HCT116 (cell line): ENCODE data around the gene TBC1D2B. TPM values are rescaled to one million over a fixed set of nuclear protein-coding genes. Genes with fewer than 3 reads are reported as not detected.

Experiments
- ATAC-seq: fragments of 200-7000 bp; cut with Tn5 transposase; 2 replicates; pipeline ENCODE4 v1.9.1; 2020; ENCODE audit warnings: mild to moderate bottlenecking, moderate library complexity
- BruUV-seq: library from RNA; stranded (reverse); fragments of 400-500 nt; replicated peaks from 2 replicates; lab custom pipeline; 2021; lab: Mats Ljungman, UMichigan
- CTCF ChIA-PET: fragments of 300-600 bp; sonication (Branson Sonifier 250); formaldehyde crosslinking; loops from one replicate; lab custom pipeline; 2021; ENCODE audit warnings: antibody characterized with exemption; lab: Charles Lee
- POLR2A ChIA-PET: fragments of 300-600, 350-600 bp; sonication (Branson Sonifier 250); formaldehyde crosslinking; loops from one replicate; lab custom pipeline; 2021; ENCODE audit warnings: antibody characterized with exemption; lab: Charles Lee
- RAD21 ChIA-PET, 2 experiments: fragments of 300-600 bp; sonication (Branson Sonifier 250); formaldehyde crosslinking; loops; one replicate each; lab custom pipeline; 2023; ENCODE audit warnings: low total read pairs in 2 of 2; ENCODE audit not compliant: uncharacterized antibody in 2 of 2, unreplicated experiment in 2 of 2, low non-redundant PET in 1 of 2; lab: Charles Lee
- DNase-seq: peaks from one replicate; pipeline ENCODE4 v3.0.0-alpha.2; 2010; ENCODE audit warnings: low read depth, low spot score
- H2AFZ ChIP-seq: fragments of 200-600 bp; shearing (Covaris generic), sonication (generic); 2 replicates; pipeline ENCODE4 v1.6.1; 2017; ENCODE audit warnings: low read depth, mixed run types, mixed read lengths, antibody characterized with exemption, low read length; ENCODE audit not compliant: poor library complexity, severe bottlenecking
- H3K27ac ChIP-seq: 2 replicates; pipeline ENCODE4 v1.5.1; 2012; ENCODE audit warnings: low read depth, low read length
- H3K27me3 ChIP-seq: fragments of 200-600 bp; sonication (generic); 2 replicates; pipeline ENCODE4 v1.6.1; 2016; ENCODE audit warnings: mixed run types, low read length, mixed read lengths; ENCODE audit not compliant: insufficient read depth
- H3K36me3 ChIP-seq, 2 experiments: fragments of 200-500 bp in 1 of 2; fragments of 200-600 bp in 1 of 2; sonication (Bioruptor generic) in 1 of 2; sonication (generic) in 1 of 2; 2 replicates each; pipeline versions ENCODE4 v1.5.1 to v1.6.1; 2014 to 2016; ENCODE audit warnings: low read length in 2 of 2, inconsistent platforms in 1 of 2, mixed read lengths in 1 of 2, mixed run types in 1 of 2; ENCODE audit not compliant: insufficient read depth in 2 of 2, control insufficient read depth in 1 of 2
- H3K4me1 ChIP-seq, 2 experiments: fragments of 200-600 bp in 1 of 2; sonication (generic) in 1 of 2; 2 replicates each; pipeline versions ENCODE4 v1.5.1 to v1.6.1; 2012 to 2017; ENCODE audit warnings: low read length in 2 of 2, inconsistent platforms in 1 of 2, mild to moderate bottlenecking in 1 of 2, mixed read lengths in 1 of 2, mixed run types in 1 of 2, moderate library complexity in 1 of 2; ENCODE audit not compliant: insufficient read depth in 2 of 2, control insufficient read depth in 1 of 2
- H3K4me2 ChIP-seq: fragments of 200-600 bp; sonication (generic); 2 replicates; pipeline ENCODE4 v1.6.1; 2017; ENCODE audit warnings: mixed run types, low read length, mixed read lengths
- H3K4me3 ChIP-seq, 2 experiments: fragments of 200-600 bp in 1 of 2; sonication (generic) in 1 of 2; replicated peaks in 1 of 2; 2 replicates each; pipeline ENCODE4 v1.5.1; 2011 to 2016; ENCODE audit warnings: low read length in 2 of 2, control low read depth in 1 of 2, low read depth in 1 of 2, mild to moderate bottlenecking in 1 of 2, mixed read lengths in 1 of 2, mixed run types in 1 of 2
- H3K79me2 ChIP-seq: fragments of 200-600 bp; sonication (generic); 2 replicates; pipeline ENCODE4 v1.6.1; 2017; ENCODE audit warnings: mild to moderate bottlenecking, mixed run types, low read length, moderate library complexity, mixed read lengths; ENCODE audit not compliant: insufficient read depth
- H3K9ac ChIP-seq: fragments of 200-600 bp; sonication (generic); 2 replicates; pipeline ENCODE4 v1.6.1; 2016; ENCODE audit warnings: low read length, mixed read lengths
- H3K9me2 ChIP-seq: fragments of 200-600 bp; sonication (generic), shearing (Covaris generic); 2 replicates; pipeline ENCODE4 v1.6.1; 2017; ENCODE audit warnings: mixed run types, mild to moderate bottlenecking, moderate library complexity; ENCODE audit not compliant: insufficient read depth
- H3K9me3 ChIP-seq, 2 experiments: fragments of 200-500 bp in 1 of 2; fragments of 200-600 bp in 1 of 2; sonication (Bioruptor generic) in 1 of 2; sonication (generic) in 1 of 2; 2 replicates each; pipeline ENCODE4 v1.6.1; 2014 to 2017; ENCODE audit warnings: low read length in 2 of 2, mixed read lengths in 2 of 2, inconsistent platforms in 1 of 2, low read depth in 1 of 2, mild to moderate bottlenecking in 1 of 2, mixed run types in 1 of 2, moderate library complexity in 1 of 2; ENCODE audit not compliant: control insufficient read depth in 1 of 2, insufficient read depth in 1 of 2
- H4K20me1 ChIP-seq: fragments of 200-600 bp; sonication (generic), shearing (Covaris generic); 2 replicates; pipeline ENCODE4 v1.6.1; 2017; ENCODE audit warnings: mixed run types, mild to moderate bottlenecking, moderate library complexity; ENCODE audit not compliant: insufficient read depth
- CBX3 ChIP-seq: IDR thresholded peaks from 2 replicates; pipeline ENCODE4 v1.6.1; 2012; ENCODE audit warnings: low read depth
- CEBPB ChIP-seq: IDR thresholded peaks from 2 replicates; pipeline ENCODE4 v1.6.1; 2012; ENCODE audit warnings: low read depth
- CTCF ChIP-seq, 3 experiments: fragments of 200-600 bp in 1 of 3; sonication (generic) in 1 of 3; IDR thresholded peaks in 2 of 3; conservative IDR thresholded peaks in 1 of 3; 2 replicates each; pipeline ENCODE4 v1.5.1; 2012 to 2017; ENCODE audit warnings: low read depth in 2 of 3, low read length in 2 of 3, antibody characterized with exemption in 1 of 3, borderline replicate concordance in 1 of 3, control low read depth in 1 of 3, mild to moderate bottlenecking in 1 of 3, mixed read lengths in 1 of 3, mixed run types in 1 of 3, moderate library complexity in 1 of 3; ENCODE audit not compliant: insufficient read depth in 1 of 3
- JUND ChIP-seq: IDR thresholded peaks from 2 replicates; pipeline ENCODE4 v1.6.1; 2012
- POLR2A ChIP-seq: IDR thresholded peaks from 2 replicates; pipeline ENCODE4 v1.7.0; 2011; ENCODE audit warnings: borderline replicate concordance; ENCODE audit not compliant: insufficient read depth, insufficient read length; ENCODE audit errors: extremely low read depth
- POLR2AphosphoS5 ChIP-seq: IDR thresholded peaks from 2 replicates; pipeline ENCODE4 v1.6.1; 2011; ENCODE audit warnings: mild to moderate bottlenecking, low read depth, low read length, moderate library complexity
- SRF ChIP-seq: IDR thresholded peaks from 2 replicates; pipeline ENCODE4 v1.6.1; 2012; ENCODE audit warnings: low read depth
- YY1 ChIP-seq: IDR thresholded peaks from 2 replicates; pipeline ENCODE4 v1.6.1; 2011; ENCODE audit warnings: low read length, low read depth, moderate library complexity, mild to moderate bottlenecking; ENCODE audit not compliant: insufficient replicate concordance; ENCODE audit errors: extremely low read depth
- ZFX ChIP-seq: fragments of 450-650 bp; IDR thresholded peaks from 2 replicates; pipeline ENCODE4 v1.6.1; 2017
- intact Hi-C: fragments of 100-400 bp; cut with micrococcal nuclease; formaldehyde crosslinking; loops from 2 replicates; pipeline ENCODE4 v1.10.0; 2022
- total RNA-seq: library from RNA; stranded (reverse); gene quantifications from one replicate; pipeline ENCODE4 v1.2.1, GENCODE V29; 2021; ENCODE audit not compliant: unreplicated experiment
- TF ChIP-seq, protein P1 (sequence below): IDR thresholded peaks from 2 replicates; pipeline ENCODE4 v1.6.1; 2011; ENCODE audit warnings: mild to moderate bottlenecking, low read length, moderate library complexity; ENCODE audit not compliant: insufficient replicate concordance; ENCODE audit errors: extremely low read depth

TBC1D2B gene
- total RNA-seq, 1 experiment from 2014 or later = 16.6 TPM

GRCh38 chr15:78044407-78045155 lies 32.9 kb downstream of the TBC1D2B start:
- Histone ChIP-seq H3K79me2 (no peaks in the 10 kb centered on the region), H3K4me1 (no peaks in the 10 kb centered on the region), H3K27ac (no peak overlapping the region), H2AFZ (no peak overlapping the region), H3K27me3 (no peaks in the 10 kb centered on the region), H3K9me3 (no peaks in the 10 kb centered on the region), H3K4me2 (no peak overlapping the region), H3K4me3 (no peak overlapping the region), H3K9me2 (no peaks in the 10 kb centered on the region), H4K20me1 (no peaks in the 10 kb centered on the region), H3K9ac (no peak overlapping the region), H3K36me3 (no peaks in the 10 kb centered on the region; a peak in 1 of 4 replicates)
- TF ChIP-seq, protein P1, sequence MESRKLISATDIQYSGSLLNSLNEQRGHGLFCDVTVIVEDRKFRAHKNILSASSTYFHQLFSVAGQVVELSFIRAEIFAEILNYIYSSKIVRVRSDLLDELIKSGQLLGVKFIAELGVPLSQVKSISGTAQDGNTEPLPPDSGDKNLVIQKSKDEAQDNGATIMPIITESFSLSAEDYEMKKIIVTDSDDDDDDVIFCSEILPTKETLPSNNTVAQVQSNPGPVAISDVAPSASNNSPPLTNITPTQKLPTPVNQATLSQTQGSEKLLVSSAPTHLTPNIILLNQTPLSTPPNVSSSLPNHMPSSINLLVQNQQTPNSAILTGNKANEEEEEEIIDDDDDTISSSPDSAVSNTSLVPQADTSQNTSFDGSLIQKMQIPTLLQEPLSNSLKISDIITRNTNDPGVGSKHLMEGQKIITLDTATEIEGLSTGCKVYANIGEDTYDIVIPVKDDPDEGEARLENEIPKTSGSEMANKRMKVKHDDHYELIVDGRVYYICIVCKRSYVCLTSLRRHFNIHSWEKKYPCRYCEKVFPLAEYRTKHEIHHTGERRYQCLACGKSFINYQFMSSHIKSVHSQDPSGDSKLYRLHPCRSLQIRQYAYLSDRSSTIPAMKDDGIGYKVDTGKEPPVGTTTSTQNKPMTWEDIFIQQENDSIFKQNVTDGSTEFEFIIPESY = no peak
- TF ChIP-seq JUND (no peak), POLR2AphosphoS5 (no peak), POLR2A (no peak), ZFX (no peak), CBX3 (no peak)
- ATAC-seq (no peak), DNase-seq (no peak)
- ChIA-PET RAD21 (no interaction called here), CTCF (no interaction called here), POLR2A (no interaction called here)
- BruUV-seq = no TSS peak
- intact Hi-C loops = no loop called here

DNA sequence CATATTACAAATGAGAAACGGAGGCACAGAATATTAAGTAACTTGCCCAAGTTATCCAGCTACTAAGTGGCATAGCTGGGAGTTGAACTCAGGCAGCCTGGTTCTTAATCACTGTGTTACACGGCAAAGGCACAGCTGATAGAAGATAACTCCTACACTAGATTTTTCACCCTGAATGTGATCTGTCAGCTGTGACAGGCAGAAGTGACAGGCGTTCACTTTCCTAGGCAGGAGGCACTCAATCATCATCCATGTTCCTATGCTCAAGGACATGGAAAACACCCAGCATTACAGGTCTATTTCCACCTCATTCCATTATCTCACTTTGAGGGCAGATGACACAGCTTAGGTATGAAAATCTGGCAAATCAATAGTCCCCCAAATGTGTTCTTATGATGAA lies 35.6 kb downstream of the TBC1D2B start:
- CTCF ChIA-PET = no interaction called here
- Histone ChIP-seq H3K4me2 (no peak overlapping the region), H3K9ac (no peak overlapping the region), H4K20me1 (no peaks in the 10 kb centered on the region), H3K9me3 (no peaks in the 10 kb centered on the region), H3K27ac (no peak overlapping the region), H2AFZ (no peak overlapping the region), H3K79me2 (no peaks in the 10 kb centered on the region), H3K4me3 (no peak overlapping the region), H3K27me3 (no peaks in the 10 kb centered on the region), H3K9me2 (no peaks in the 10 kb centered on the region), H3K36me3 (no peaks in the 10 kb centered on the region; a peak in 2 of 4 replicates), H3K4me1 (no peaks in the 10 kb centered on the region)
- POLR2A ChIA-PET = no interaction called here
- TF ChIP-seq JUND (no peak), CTCF (IDR thresholded peaks at IDR 0.05 in 2 of 3, conservative IDR thresholded peaks at IDR 0.05 in 1 of 3; ENCODE audit: borderline replicate concordance in 1 of 3, insufficient read depth in 1 of 3, low read depth in 2 of 3, low read length in 2 of 3) (no peak), SRF (no peak), CEBPB (no peak), YY1 (no peak), CBX3 (no peak)
- DNase-seq (no peak), ATAC-seq (no peak)
- intact Hi-C loops = no loop called here
- no TSS peak for BruUV-seq
- RAD21 ChIA-PET = no interaction called here
